T-cell (primary cell): ENCODE data around the gene TANGO2. TPM values are rescaled to one million over a fixed set of nuclear protein-coding genes. Genes with fewer than 3 reads are reported as not detected.

Source experiments
- ATAC-seq, 4 experiments: fragments of 200-7000 bp in 3 of 4; fragments of 150-1000 bp in 1 of 4; cut with Tn5 transposase; replicated peaks in 1 of 4; 1 replicate in 3 of 4; 2 replicates in 1 of 4; pipeline ENCODE4 v1.10.0; 2021; ENCODE audit warnings: moderate library complexity in 3 of 4, mild to moderate bottlenecking in 2 of 4, moderate number of reproducible peaks in 1 of 4
- CTCF ChIA-PET, 2 donors: fragments of 300-600 bp; sonication (Branson Sonifier 250); formaldehyde crosslinking; loops; one replicate each; lab custom pipeline; 2022; ENCODE audit warnings: antibody characterized with exemption in 2 of 2; lab: Charles Lee
- POLR2A ChIA-PET, 2 donors: fragments of 300-600 bp; sonication (Branson Sonifier 250); formaldehyde crosslinking; loops; one replicate each; lab custom pipeline; 2022; ENCODE audit warnings: antibody characterized with exemption in 2 of 2; lab: Charles Lee
- DNase-seq, 35 experiments: peaks; one replicate each; pipeline versions ENCODE4 v3.0.0 to v3.0.0-alpha.2; 2013 to 2023
- H3K27ac ChIP-seq: one replicate; pipeline ENCODE4 v1.5.1; 2013; ENCODE audit warnings: low read length
- H3K27me3 ChIP-seq, 2 experiments: replicated peaks in 1 of 2; 1 replicate in 1 of 2; 2 replicates in 1 of 2; pipeline versions ENCODE4 v1.6.1 to v1.7.0; 2013; ENCODE audit warnings: low read length in 1 of 2, mixed read lengths in 1 of 2; ENCODE audit not compliant: control insufficient read depth in 2 of 2, insufficient read depth in 2 of 2; ENCODE audit errors: extremely low read depth in 1 of 2
- H3K36me3 ChIP-seq, 2 donors: 1 replicate in 1 of 2; 2 replicates in 1 of 2; pipeline versions ENCODE4 v1.6.1 to v1.7.0; 2013; ENCODE audit warnings: low read length in 1 of 2; ENCODE audit not compliant: control insufficient read depth in 2 of 2, insufficient read depth in 1 of 2; ENCODE audit errors: extremely low read depth in 1 of 2
- H3K4me1 ChIP-seq, 2 experiments: 1 replicate in 1 of 2; 2 replicates in 1 of 2; pipeline versions ENCODE4 v1.6.1 to v1.7.0; 2013; ENCODE audit warnings: low read length in 2 of 2, mixed read lengths in 1 of 2; ENCODE audit not compliant: insufficient read depth in 2 of 2, control insufficient read depth in 1 of 2; ENCODE audit errors: extremely low read depth in 1 of 2
- H3K4me3 ChIP-seq, 2 donors: 1 replicate in 1 of 2; 2 replicates in 1 of 2; pipeline versions ENCODE4 v1.5.1 to v1.7.0; 2013; ENCODE audit warnings: mild to moderate bottlenecking in 2 of 2, low read length in 1 of 2, moderate library complexity in 1 of 2; ENCODE audit not compliant: control insufficient read depth in 1 of 2; ENCODE audit errors: extremely low read depth in 1 of 2
- H3K9me3 ChIP-seq: 2 replicates; pipeline ENCODE4 v1.7.0; 2013
- H3K27ac Mint-ChIP-seq, 2 donors: one replicate each; pipeline ENCODE4 v1.8.0; 2020 to 2021; ENCODE audit warnings: mild to moderate bottlenecking in 2 of 2, mixed read lengths in 2 of 2
- H3K27me3 Mint-ChIP-seq, 2 donors: one replicate each; pipeline ENCODE4 v1.8.0; 2021 to 2022; ENCODE audit warnings: mixed read lengths in 2 of 2
- H3K36me3 Mint-ChIP-seq: one replicate; pipeline ENCODE4 v1.8.0; 2021; ENCODE audit warnings: mixed read lengths
- H3K4me1 Mint-ChIP-seq, 3 donors: one replicate each; pipeline ENCODE4 v1.8.0; 2020 to 2022; ENCODE audit warnings: mixed read lengths in 3 of 3, mild to moderate bottlenecking in 1 of 3
- H3K4me3 Mint-ChIP-seq, 3 donors: one replicate each; pipeline ENCODE4 v1.8.0; 2020 to 2022; ENCODE audit warnings: mild to moderate bottlenecking in 3 of 3, mixed read lengths in 3 of 3, moderate library complexity in 3 of 3
- H3K9me3 Mint-ChIP-seq, 3 donors: one replicate each; pipeline ENCODE4 v1.8.0; 2020 to 2022; ENCODE audit warnings: mixed read lengths in 3 of 3
- WGBS: methylation state at CpG from one replicate; pipeline ENCODE4 v1.1.5; 2013; ENCODE audit warnings: missing lambda C conversion rate; ENCODE audit not compliant: insufficient coverage; 5-methylcytosine and 5-hydroxymethylcytosine counted together
- total RNA-seq, 35 experiments: library from RNA in 6 of 35; stranded (reverse) in 6 of 35; fragments of 120-200 nt in 1 of 35; gene quantifications; one replicate each; pipeline versions ENCODE4 v1.2.1 to v1.2.4 and lab custom pipeline; 2013 to 2026

The TANGO2 gene
- total RNA-seq, 5 donors from 2014 or later (not counting 1 experiment from before 2014, with no cell fraction given), result 29.9 to 48.4 (median 43.7) TPM

- no peaks in the 10 kb centered on the region for H3K9me3 Mint-ChIP-seq
- CTCF ChIA-PET, result no interaction called here
- WGBS, result 93% methylated on average over 8 of the region's 8 CpGs
These were observed 50.6 kb downstream of the TANGO2 start for GRCh38 chr22:20071524-20071972.

GRCh38 chr22:20076627-20077172 is 55.8 kb downstream of the TANGO2 start:
- peaks cover 11 to 22% of the 10 kb centered on the region in 2 experiments for H3K4me1 ChIP-seq
- H3K27me3 ChIP-seq, result no peaks in the 10 kb centered on the region
- no peak overlapping the region for H3K27ac ChIP-seq
- POLR2A ChIA-PET, result no interaction called here
- no peaks in the 10 kb centered on the region for H3K27me3 Mint-ChIP-seq
- ATAC-seq, result no peak
- H3K36me3 Mint-ChIP-seq, result no peaks in the 10 kb centered on the region
- no peaks in the 10 kb centered on the region for H3K9me3 Mint-ChIP-seq
- H3K27ac Mint-ChIP-seq, result no peak overlapping the region
- peaks cover 0 to 5% of the 10 kb centered on the region in 2 donors for H3K36me3 ChIP-seq
- no peak for DNase-seq
- H3K9me3 ChIP-seq, result no peaks in the 10 kb centered on the region
- H3K4me3 Mint-ChIP-seq, result no peak overlapping the region
- 93% methylated on average over 3 of the region's 6 CpGs for WGBS
- CTCF ChIA-PET, result no interaction called here
- H3K4me1 Mint-ChIP-seq, result peaks cover 11 to 16% (median 13%) of the 10 kb centered on the region in 3 donors
- no peak overlapping the region for H3K4me3 ChIP-seq

More at GRCh38 chr22:20071524-20071972, 50.6 kb downstream of the TANGO2 start:
- H3K27ac Mint-ChIP-seq, result no peak overlapping the region
- ATAC-seq (no peak), DNase-seq (no peak)
- H3K4me1 Mint-ChIP-seq, result no peaks in the 10 kb centered on the region
- H3K27me3 ChIP-seq, result no peaks in the 10 kb centered on the region
- no peak overlapping the region for H3K4me3 ChIP-seq
- no peaks in the 10 kb centered on the region for H3K9me3 ChIP-seq
- no peak overlapping the region for H3K4me3 Mint-ChIP-seq
- no peaks in the 10 kb centered on the region for H3K36me3 ChIP-seq
- H3K27ac ChIP-seq, result no peak overlapping the region
- H3K4me1 ChIP-seq, result no peaks in the 10 kb centered on the region
- POLR2A ChIA-PET, result no interaction called here
- H3K36me3 Mint-ChIP-seq, result no peaks in the 10 kb centered on the region
- no peaks in the 10 kb centered on the region for H3K27me3 Mint-ChIP-seq

GRCh38 chr22:20079745-20080444 is 59.0 kb downstream of the TANGO2 start, which contains the start of gene DGCR8:
DGCR8 (plus strand) TSS chr22:20080241; CDS start chr22:20085964, 5,723 bp downstream.
- peaks cover 17 to 51% of the 10 kb centered on the region in 2 experiments for H3K4me1 ChIP-seq
- ATAC-seq (peak; percentile 93 to 96 (median 95)), DNase-seq (peak; percentile 36 to 88 (median 60))
- no peaks in the 10 kb centered on the region for H3K27me3 ChIP-seq
- Mint-ChIP-seq H3K4me1 (peaks cover 42 to 45% (median 43%) of the 10 kb centered on the region in 3 donors), H3K36me3 (no peaks in the 10 kb centered on the region), H3K27me3 (no peaks in the 10 kb centered on the region), H3K27ac (peak within 1 kb of the TSS; percentile 73 to 89), H3K9me3 (no peaks in the 10 kb centered on the region), H3K4me3 (peak within 1 kb of the TSS; percentile 77 to 89 (median 88))
- ChIA-PET CTCF (no interaction called here), POLR2A (no interaction called here)
- H3K4me3 ChIP-seq, result peak within 1 kb of the TSS; percentile 89 to 92
- WGBS, result under 1% methylated on average over 100 of the region's 100 CpGs
- H3K9me3 ChIP-seq, result no peaks in the 10 kb centered on the region
- H3K27ac ChIP-seq, result peak within 1 kb of the TSS; percentile 60
- H3K36me3 ChIP-seq, result peaks cover 0 to 5% of the 10 kb centered on the region in 2 donors

- DNase-seq (peak in 34 of 35 experiments; percentile 42 to 82 (median 62)), ATAC-seq (peak; percentile 78 to 82 (median 80))
- peaks cover 45 to 48% (median 46%) of the 10 kb centered on the region in 3 donors for H3K4me1 Mint-ChIP-seq
- no peaks in the 10 kb centered on the region for H3K9me3 Mint-ChIP-seq
- 0% methylated on average over 29 of the region's 34 CpGs for WGBS
- POLR2A ChIA-PET, result no interaction called here
- peak overlapping the region; percentile 60 for H3K27ac ChIP-seq
- H3K9me3 ChIP-seq, result no peaks in the 10 kb centered on the region
- no peaks in the 10 kb centered on the region for H3K27me3 Mint-ChIP-seq
- CTCF ChIA-PET, result no interaction called here
- peak overlapping the region; percentile 59 to 92 for H3K4me3 ChIP-seq
- H3K27ac Mint-ChIP-seq, result peak overlapping the region; percentile 53 to 66
- H3K4me1 ChIP-seq, result peaks cover 17 to 54% of the 10 kb centered on the region in 2 experiments
- H3K36me3 ChIP-seq, result peaks cover under 1 to 5% of the 10 kb centered on the region in 2 donors
- H3K4me3 Mint-ChIP-seq, result peak overlapping the region; percentile 70 to 79 (median 77)
- no peaks in the 10 kb centered on the region for H3K27me3 ChIP-seq
- peaks cover 2% of the 10 kb centered on the region for H3K36me3 Mint-ChIP-seq
These were observed 59.5 kb downstream of the TANGO2 start for GRCh38 chr22:20080445-20080775.

GRCh38 chr22:20080776-20081654 is 60.1 kb downstream of the TANGO2 start:
- CTCF ChIA-PET, result interaction anchor here in 1 of 2 donors (0.7 kb wide), 1 partner anchor 36 kb away, joined by 5 read pairs; the partner anchor contains the start of gene TRMT2A
- no peaks in the 10 kb centered on the region for H3K27me3 Mint-ChIP-seq
- peak overlapping the region; percentile 53 to 66 for H3K27ac Mint-ChIP-seq
- WGBS, result 42% methylated on average over 23 of the region's 27 CpGs
- peak overlapping the region; percentile 70 to 79 (median 77) for H3K4me3 Mint-ChIP-seq
- H3K36me3 Mint-ChIP-seq, result peaks cover 4% of the 10 kb centered on the region
- ATAC-seq (no peak), DNase-seq (no peak)
- peak overlapping the region; percentile 60 for H3K27ac ChIP-seq
- H3K9me3 ChIP-seq, result no peaks in the 10 kb centered on the region
- peaks cover 45 to 50% (median 46%) of the 10 kb centered on the region in 3 donors for H3K4me1 Mint-ChIP-seq
- H3K4me1 ChIP-seq, result peaks cover 17 to 59% of the 10 kb centered on the region in 2 experiments
- peaks cover 7 to 10% of the 10 kb centered on the region in 2 donors for H3K36me3 ChIP-seq
- POLR2A ChIA-PET, result interaction anchor here in 1 of 2 donors (0.6 kb wide), 1 partner anchor 32 kb away, joined by 4 read pairs; no protein-coding TSS in a partner anchor
- H3K4me3 ChIP-seq, result peak overlapping the region; percentile 59 to 92
- H3K9me3 Mint-ChIP-seq, result no peaks in the 10 kb centered on the region
- H3K27me3 ChIP-seq, result no peaks in the 10 kb centered on the region
